ENCODE measurements around the gene SLC29A4.

Gene SLC29A4

DNA sequence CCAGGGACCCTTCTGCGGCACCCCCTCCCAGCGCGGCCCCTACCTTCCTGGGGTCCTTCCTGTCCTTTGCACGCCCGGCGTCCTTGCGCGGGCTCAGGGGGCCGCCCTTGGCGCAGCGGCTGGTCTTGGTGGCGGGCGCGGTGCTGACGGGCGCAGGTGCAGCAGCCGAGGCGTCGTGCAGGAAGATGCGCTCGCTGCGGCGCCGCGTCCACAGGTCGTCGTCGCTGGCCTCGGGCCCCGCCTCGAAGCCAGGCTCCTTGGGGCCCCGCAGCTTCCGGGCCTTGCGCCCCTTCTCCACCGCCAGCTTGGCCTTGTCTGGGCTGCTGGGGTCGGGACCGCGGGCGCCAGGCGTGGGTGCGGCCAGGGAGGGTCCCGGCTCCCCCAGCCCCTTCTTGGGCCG lies 49.8 kb downstream of the SLC29A4 start:
- no peak for DNase-seq

- no peak for DNase-seq
These were observed 50.6 kb downstream of the SLC29A4 start for GRCh38 chr7:5333121-5334045.

DNA sequence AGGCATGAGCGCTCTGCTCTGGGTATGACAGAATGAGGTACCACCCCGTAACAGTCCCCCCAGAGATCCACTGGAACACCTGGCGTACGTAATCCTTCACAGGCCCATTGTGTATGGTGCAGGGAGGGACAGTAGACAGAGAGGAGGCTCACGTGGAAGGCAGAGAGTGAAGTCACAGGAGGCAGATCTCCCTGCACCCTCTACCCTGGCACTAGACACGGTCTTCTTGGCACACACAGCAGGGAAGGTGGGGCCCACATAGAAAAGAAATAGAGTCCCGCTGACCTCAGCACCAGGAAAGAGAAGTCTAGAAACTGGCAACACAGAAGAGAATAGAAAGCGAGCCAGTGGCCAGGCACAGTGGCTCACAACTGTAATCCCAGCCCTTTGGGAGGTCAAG lies 51.9 kb downstream of the SLC29A4 start:
- no peak for DNase-seq

GRCh38 chr7:5337047-5337446 lies 54.3 kb downstream of the SLC29A4 start:
- DNase-seq: no peak

DNA sequence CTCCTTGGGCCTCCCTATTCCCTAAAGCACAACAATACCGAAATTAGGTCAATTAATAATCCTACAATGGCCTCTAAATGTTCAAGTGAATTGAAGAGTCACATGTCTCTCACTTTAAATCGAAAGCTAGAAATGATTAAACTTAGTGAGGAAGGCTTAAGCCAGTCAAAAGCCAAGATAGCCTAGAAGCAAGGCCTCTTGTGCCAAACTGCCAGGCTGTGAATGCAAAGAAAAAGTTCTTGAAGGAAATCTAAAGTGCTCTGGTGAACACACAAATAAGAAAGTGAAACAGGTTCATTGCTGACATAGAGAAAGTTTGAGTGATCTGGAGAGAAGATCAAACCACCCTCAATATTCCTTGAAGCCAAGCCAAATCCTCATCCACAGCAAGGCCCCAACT lies 57.2 kb downstream of the SLC29A4 start:
- no peak for DNase-seq

GRCh38 chr7:5342631-5343030 lies 59.9 kb downstream of the SLC29A4 start:
- DNase-seq: no peak

- no peak for DNase-seq
These were observed 61.1 kb downstream of the SLC29A4 start for GRCh38 chr7:5343884-5344283.

DNA sequence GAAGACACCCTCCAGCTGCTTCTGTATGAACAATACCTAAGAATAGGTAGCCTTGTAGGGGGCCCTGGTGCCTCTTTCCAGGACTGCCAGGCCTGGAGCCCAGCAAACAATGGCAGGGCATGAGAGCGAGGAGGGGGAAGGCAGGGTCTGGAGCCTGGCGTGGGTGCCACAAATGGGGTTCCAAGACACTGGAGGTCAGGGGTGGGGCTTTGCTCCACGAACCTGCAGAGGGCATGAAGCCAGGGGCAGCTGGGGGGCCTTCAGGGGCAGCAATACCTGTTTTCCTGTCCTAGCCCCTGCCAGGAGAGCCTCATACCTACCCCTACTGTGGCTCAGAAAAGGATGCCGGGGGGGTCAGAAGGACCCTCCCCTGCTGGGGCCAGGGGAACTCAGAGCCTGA lies 61.6 kb downstream of the SLC29A4 start:
- no peak for DNase-seq

DNA sequence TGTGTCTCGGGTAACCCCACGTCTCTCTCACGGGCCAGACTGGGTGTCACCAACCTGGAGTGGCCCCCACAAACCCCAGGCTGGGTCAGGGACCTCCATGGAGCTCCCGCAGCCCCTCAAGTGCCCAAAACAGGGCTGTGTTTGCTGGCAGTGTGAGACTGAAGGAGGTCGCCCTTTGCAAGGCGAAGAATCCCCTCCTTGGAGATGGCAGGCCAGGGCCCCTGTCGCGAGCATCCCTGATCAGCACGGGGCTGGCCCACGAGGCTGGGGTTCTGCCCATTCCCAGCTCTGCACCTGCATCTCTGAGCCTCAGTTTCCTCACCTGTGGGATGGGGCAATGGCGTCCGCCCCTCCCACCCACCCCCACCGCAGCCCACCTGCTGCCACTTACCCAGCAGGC lies 62.4 kb downstream of the SLC29A4 start:
- DNase-seq: no peak

DNA sequence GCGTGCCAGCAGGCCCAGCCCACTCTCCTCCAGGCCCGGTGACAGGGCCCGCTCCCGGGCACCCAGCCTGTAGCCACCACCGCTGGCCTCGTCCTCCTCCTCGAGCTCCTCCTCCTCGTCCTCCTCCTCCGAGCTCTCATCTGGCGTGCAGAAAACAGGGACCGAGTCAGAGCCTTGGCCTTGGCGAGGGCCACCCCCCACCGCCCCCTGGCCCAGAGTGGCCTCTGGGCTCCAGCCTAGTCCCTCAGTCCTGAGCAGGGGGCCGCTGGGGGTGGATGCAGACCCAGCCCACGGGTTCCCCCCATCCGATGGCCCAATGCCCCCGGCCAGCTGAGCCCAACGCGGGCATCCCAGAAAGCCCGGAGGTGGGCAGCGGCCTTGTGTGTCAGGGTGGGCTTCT lies 62.9 kb downstream of the SLC29A4 start:
- no peak for DNase-seq

DNA sequence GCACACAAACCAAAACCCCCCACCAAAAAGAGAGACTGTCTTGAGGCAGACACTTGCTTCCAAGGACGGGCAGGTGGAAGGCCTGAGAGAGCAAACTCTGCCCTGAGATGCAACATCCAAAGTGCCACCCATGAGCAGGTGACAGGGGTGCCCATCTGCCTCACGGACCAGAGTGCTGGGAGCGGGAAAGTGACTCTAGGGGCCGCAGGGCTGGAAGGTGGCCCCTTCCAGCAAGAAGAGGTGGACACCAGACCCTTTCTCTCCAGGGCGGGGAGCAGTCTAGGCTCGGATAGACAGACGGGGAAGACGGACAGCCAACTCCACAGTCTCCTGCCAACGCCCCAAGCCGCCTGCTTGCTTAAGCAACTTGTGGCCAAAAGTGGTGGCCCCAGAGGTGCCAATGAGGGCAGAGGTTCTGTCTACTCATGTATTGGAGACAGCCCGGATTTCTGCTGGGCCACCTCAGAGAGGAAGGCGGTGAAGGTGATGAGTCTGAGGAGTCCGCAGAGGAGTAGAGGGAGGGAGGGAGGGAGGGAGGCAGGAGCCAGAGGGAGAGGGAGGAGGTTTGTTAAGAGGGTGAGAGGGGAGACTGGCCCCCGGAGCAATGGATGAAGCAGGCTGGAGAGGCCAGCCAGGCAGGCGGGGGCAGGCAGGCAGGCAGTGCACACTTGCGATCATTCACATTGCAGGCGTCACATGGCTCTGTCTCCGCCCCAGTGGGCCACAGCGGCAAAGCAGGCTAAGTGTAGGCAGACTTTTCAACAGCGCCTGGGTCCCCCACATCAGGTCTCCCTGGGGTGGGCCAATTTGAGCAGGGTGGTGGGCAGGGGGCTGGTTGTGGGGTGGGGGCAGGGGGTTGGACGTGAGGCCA lies 65.6 kb downstream of the SLC29A4 start:
- DNase-seq: no peak

DNA sequence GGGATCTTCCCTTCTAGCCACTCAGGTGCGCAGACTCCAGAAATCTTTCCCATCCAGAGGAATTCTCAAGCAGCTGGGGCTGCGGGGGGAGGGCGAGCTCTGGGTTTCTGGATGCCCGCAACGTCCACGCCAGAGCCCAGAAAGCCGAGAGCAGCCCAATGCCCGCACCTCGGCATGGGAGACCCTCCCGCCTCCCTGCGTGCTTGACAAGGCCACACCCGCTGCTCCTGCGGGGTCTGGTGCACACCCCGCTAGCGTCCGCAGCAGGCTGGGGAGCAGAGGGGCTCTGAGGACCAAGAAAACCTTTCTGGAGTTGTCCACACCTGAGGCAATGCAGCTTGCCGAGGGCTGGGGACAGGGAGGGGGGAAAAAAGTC lies 66.2 kb downstream of the SLC29A4 start:
- no peak for DNase-seq

- no peak for DNase-seq
These were observed 66.9 kb downstream of the SLC29A4 start for GRCh38 chr7:5349437-5350173.

DNA sequence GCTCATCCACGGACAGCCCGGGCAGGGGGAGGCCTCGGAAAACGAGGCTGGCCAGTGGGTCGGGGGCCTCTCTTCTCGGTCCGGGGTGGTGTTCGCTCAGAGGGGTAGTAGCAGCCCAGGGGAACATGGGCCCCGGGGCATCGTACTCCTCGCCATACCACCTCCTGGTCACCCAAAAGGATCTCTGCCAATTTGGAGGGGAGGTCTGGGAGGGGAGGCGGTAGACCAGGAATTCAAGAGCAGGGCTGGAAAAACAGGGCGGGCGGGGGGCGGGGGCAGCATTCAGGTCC lies 67.4 kb downstream of the SLC29A4 start:
- DNase-seq: no peak

DNA sequence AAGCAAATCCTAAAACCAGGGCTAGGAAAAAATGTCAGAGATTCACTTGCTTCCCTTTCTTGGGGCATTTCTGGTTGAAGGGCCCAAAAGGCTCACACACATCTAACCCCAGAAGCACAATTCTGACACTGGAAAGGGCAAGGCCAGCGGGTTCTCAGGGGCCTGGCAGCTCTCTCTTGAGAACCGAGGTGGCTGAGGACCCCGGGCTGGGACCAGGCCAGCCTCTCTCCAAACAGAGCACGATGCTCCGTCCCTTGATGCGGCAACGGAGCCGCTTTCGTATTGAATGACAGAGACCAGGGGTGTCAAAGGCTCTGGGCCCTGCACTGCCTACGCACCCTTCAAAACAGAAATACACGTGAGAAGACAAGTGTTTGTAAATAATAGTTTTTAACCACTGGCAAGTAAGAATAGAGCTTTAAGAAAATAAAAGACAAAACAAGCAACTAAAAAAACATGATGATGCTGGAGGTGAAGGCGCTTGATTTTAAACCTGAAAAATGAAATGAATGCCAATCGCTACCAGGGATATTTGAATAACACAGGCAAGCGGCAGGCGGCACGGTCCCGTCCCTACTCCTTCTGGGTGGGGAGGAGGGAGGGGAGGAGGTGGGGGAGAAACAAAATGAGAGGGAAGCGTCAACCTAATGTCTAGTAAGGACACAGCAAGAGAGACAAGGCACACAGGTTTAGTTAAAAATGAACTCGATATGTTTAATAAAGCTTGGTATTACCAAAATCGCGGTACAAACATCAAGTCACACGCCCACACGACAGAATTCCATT lies 68.0 kb downstream of the SLC29A4 start:
- DNase-seq: no peak

GRCh38 chr7:5351507-5352265 lies 68.9 kb downstream of the SLC29A4 start:
- no peak for DNase-seq

GRCh38 chr7:5352440-5353010 lies 69.8 kb downstream of the SLC29A4 start:
- DNase-seq: no peak

DNA sequence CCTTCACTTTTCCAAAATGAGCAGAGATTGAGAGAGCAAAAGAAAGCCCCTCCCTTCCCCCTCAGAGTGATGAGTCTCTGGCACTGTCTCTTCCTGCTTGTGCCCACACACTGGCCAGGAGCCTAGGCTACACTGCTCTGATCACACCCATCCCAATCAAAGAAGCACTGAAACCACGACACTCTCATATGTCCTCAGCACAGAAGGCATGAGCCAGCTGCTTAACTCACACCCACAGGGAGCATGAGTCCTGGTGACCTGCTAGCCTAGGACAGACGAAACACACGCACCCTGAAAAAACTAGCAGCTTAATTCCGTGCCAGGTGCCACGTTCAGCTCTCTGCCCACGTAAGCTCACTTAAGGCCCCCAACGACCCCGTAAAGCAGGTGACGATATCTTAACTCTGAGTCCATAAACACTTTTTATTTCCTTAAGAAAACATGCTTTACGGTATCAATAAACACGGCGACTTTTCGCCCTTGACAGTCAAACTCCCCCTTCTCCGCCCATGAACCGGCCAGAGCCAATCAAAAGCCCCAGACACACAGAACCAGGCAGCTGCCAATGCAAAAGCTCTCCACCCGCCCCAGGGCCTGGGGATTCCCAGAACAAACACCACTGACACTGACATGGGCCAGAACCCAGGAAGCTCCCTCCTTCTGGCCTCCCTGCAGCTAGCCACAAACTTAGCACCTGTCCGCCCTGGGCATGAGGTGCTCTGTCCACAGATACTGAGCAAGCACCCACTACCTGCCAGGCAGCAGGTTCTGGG lies 71.9 kb downstream of the SLC29A4 start:
- no peak for DNase-seq
